SH-SY5Y (cell line): ENCODE measurements around the gene POGLUT2.

ENCODE experiments used
- GATA2 ChIP-seq: IDR thresholded peaks from 2 replicates; pipeline ENCODE4 v1.6.1; 2011; ENCODE audit warnings: mild to moderate bottlenecking, low read depth, low read length
- GATA3 ChIP-seq: IDR thresholded peaks from 2 replicates; pipeline ENCODE4 v1.6.1; 2011; ENCODE audit warnings: low read depth, mild to moderate bottlenecking, low read length, moderate library complexity

POGLUT2 gene

GRCh38 chr13:102798581-102799425 lies at the start of gene POGLUT2, which contains the start of gene BIVM:
TSS of gene POGLUT2 (minus strand) at chr13:102798976. CDS start at chr13:102798670, 306 bp downstream.
TSS of gene BIVM (plus strand) at chr13:102799119. CDS start at chr13:102807268, 8,149 bp downstream.
- no peak for TF ChIP-seq GATA2
- TF ChIP-seq GATA3, result no peak

GRCh38 chr13:102847272-102848234 lies 48.8 kb upstream of the POGLUT2 start:
- TF ChIP-seq GATA3, result no peak
- no peak for TF ChIP-seq GATA2

- no peak for TF ChIP-seq GATA2
These were observed 47.7 kb upstream of the POGLUT2 start for GRCh38 chr13:102846261-102847015.

- TF ChIP-seq GATA3 (no peak), GATA2 (no peak)
These were observed 47.0 kb upstream of the POGLUT2 start, which contains the start of gene ERCC5 for GRCh38 chr13:102845630-102846260. TSS of gene ERCC5 (plus strand) at chr13:102846032. CDS start at chr13:102846267, 235 bp downstream.

GRCh38 chr13:102845289-102845629 lies 46.5 kb upstream of the POGLUT2 start:
- TF ChIP-seq GATA3 (no peak), GATA2 (no peak)

- TF ChIP-seq GATA2 (no peak), GATA3 (no peak)
These were observed 40.7 kb upstream of the POGLUT2 start for GRCh38 chr13:102839462-102839861.

- TF ChIP-seq GATA2, result no peak
- no peak for TF ChIP-seq GATA3
These were observed 40.2 kb upstream of the POGLUT2 start for GRCh38 chr13:102838982-102839381.

GRCh38 chr13:102838273-102838672 lies 39.5 kb upstream of the POGLUT2 start:
- TF ChIP-seq GATA3 (no peak), GATA2 (no peak)

GRCh38 chr13:102836471-102836870 lies 37.7 kb upstream of the POGLUT2 start:
- no peak for TF ChIP-seq GATA2
- no peak for TF ChIP-seq GATA3

- TF ChIP-seq GATA2, result no peak
- no peak for TF ChIP-seq GATA3
These were observed 31.9 kb upstream of the POGLUT2 start for GRCh38 chr13:102830646-102831045.

- TF ChIP-seq GATA3, result no peak
- TF ChIP-seq GATA2, result no peak
These were observed 27.3 kb upstream of the POGLUT2 start for GRCh38 chr13:102825921-102826706.

GRCh38 chr13:102825400-102825799 lies 26.6 kb upstream of the POGLUT2 start:
- TF ChIP-seq GATA2 (no peak), GATA3 (no peak)
